ENCODE data around the gene ZCWPW1. TPM values are rescaled to one million over a fixed set of nuclear protein-coding genes. Genes with fewer than 3 reads are reported as not detected.
"Not testable (repeated sequence)": the region's sequence is repeated elsewhere in the genome, so short reads cannot be mapped to it uniquely, and the experiment has no call there.

ZCWPW1 gene
- polyA plus RNA-seq, 3 donors = 5.4 to 6.5 (median 5.4) TPM

DNA sequence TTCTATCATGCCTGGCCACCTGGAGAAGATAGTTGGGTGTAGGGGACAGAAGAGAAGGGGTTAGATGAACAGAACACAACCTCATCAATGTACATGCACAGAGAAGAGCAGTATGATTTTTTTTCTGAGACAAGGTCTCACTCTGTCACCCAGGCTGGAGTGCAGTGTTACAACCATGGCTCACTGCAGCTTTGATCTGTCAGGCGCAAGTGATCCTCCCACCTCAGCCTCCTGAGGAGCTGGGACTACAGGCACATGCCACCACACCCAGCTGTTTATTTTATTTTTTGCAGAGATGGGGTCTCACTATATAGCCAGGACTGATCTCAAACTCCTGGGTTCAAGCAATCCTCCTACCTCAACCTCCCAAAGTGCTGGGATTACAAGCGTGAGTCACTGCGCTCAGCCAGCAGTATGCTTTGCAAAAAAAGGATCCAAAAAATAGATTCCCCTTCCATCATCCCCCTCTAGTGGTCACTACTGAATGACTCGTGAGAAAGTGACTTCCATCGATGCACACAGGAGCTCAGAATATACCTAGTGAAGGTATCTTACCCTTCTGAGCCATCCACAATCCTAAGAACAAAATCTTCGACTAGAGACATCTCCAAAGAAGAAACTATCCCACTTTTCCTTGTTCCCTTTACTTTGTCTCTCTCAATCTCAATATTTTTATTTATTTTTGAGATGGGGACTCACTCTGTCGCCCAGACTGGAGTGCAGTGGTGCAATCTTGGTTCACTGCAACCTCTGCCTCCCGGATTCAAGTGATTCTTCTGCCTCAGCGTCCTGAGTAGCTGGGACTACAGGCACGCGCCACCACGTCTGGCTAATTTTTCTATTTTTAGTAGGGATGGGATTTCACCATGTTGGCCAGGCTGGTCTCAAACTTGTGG is 21.0 kb downstream of the ZCWPW1 start:
- peak in 2 of 3 donors; percentile 50 to 55 for DNase-seq (ENCODE audit: low read depth in 3 of 3, low spot score in 2 of 3)

DNA sequence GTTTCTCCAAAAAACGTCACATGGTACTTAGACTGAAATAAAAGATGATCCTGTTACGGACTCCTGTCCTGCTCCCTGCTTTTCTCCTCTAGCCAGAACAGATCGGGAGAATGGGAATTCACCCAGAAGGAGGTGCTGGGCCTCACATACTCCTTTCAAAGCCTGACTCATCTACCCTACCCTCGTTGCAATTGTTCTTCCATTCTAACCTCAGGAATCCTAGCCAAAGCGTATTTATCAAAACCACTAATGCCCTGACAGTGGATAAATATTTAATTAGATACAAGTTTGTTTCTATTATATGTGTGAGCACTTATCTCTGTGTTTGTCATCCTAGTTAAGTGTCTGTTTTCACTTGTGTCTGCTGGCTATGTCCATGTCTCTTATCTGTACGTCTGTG is 21.7 kb downstream of the ZCWPW1 start:
- DNase-seq (ENCODE audit: low read depth in 3 of 3, low spot score in 2 of 3) = no peak

DNA sequence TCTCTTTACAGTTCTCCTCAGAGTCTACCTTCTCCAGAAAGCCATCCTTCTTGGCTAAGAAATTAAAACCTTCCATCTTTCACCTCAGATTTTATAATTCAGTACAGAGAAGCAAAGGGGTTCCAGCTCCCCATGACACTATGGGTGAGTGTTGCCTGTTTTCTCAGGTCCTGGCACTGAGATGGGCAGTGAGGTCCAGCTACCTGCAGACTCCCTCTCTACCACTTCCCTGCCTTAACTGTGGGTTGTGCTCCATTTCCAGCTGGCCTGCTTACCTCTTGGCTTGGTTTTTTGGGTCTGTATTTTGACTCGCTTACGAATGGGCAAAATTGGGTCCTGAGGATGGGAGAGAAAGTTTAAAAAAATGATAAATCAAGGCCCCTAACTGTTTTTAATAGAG is 26.3 kb downstream of the ZCWPW1 start:
- no peak for DNase-seq (ENCODE audit: low read depth in 3 of 3, low spot score in 2 of 3)

DNA sequence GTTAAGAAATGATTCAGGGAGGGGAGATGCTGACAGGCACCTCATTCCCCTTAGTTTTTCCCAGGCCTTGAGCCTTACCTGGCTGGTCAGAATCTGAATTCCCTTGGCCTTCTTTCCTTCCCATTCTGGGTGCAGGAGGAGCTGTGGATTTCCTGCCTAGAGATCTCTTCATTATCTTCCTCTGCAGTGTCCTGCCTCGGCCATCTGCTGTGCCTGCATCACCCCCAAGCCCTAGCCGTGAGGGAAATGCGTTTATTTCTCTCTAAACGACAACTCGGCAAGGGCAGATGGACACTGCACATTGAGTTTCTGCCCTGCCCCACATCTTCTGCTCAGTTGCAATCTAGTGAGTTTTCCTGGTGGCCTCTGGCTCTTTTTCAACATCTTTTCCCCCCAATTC is 26.7 kb downstream of the ZCWPW1 start:
- no peak for DNase-seq (ENCODE audit: low read depth in 3 of 3, low spot score in 2 of 3)

DNA sequence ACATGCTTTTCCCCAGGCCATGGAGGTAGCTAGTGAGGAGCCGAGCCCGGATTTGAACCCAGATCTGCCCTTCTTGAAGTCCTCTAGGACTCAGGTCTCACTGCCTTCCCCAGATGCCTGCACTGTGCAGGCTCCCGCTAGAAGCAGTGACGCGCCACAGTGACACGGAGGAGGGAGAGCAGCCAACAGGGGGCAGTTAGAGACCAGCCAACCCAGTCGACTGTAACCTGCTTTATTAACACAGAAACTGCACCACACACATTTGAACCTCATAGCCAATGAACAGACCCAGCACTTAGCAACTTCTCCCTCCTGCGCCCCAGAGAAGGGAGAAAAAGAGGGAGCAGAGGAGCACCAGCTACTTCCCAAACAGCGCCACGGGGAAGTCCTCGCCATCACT is 27.8 kb downstream of the ZCWPW1 start:
- DNase-seq (ENCODE audit: low read depth in 3 of 3, low spot score in 2 of 3) = no peak

DNA sequence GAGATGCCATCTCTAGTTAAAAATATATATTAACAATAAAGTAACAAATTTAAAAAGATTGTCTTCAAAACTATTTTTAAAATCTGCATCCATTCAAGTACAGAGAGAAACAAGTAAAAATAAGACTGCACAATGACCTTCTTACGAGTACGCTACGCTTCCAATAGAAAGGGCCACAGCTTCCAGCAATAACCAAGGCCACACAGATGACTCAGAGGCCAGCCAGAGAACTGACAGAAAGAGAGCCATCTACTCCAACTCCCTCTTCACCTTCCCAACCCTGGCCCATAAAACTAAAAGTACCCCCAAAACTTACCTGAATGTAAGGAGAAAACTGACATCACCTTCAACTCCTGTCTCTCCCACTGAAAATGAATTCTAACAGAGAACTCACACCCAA is 28.5 kb downstream of the ZCWPW1 start:
- no peak for DNase-seq (ENCODE audit: low read depth in 3 of 3, low spot score in 2 of 3)

DNA sequence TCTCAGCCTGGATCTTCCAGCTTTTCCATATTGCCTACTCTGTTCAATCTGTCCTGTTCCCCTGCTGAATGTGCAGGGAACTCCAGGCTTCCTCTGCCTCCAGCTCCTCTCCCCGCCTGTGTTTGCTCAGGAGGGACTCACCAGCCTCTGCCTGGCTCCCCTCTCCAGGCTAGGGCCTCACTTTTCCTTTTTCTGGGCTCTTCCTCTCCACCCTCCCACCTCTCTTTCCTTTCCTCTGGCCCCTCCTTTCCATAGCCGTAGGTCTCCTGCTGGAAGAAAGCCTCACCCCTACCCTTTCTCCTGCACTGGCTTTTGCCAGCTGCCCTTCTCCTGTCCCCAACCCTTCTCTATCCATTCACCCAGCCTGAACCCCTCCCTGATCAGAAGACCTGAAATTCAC is 30.3 kb downstream of the ZCWPW1 start:
- no peak for DNase-seq (ENCODE audit: low read depth in 3 of 3, low spot score in 2 of 3)

DNA sequence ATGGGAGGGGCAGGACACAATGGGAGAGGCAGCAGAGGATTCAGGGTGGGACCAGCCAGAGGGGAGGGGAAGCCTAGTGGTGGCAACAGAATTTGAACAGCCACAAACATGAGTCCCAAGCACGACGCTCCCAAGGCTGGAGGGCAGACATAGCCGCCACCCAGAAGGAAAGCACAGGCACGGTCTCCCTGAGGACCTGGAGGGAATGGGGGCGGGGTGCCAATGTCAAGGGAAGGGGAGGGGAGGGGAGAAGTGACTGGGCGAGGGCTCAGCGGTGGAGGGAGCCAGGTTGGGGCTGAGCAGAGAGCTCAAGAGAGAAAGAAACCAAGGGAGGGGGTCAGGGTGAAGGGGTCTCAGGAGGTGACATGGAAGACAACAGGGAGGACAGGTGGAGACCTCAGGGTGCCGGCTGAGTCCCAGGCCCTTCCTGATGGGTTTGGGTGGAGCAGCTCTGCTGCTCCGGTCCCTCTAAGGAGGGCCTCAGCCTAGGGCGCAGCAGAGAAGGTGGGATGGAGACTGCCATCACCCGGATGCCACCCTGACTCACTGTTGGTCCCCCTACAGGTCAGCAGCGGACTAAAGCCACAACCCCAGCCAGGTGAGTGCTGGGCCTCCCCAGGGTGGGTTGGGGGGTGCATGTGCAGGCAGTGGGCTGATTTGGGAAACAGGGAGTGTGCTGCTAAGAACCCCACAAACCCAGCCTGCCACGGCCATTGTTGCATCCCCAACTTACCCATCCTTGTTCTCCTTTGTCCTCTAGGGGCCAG is 31.0 kb downstream of the ZCWPW1 start:
- DNase-seq (ENCODE audit: low read depth in 3 of 3, low spot score in 2 of 3) = no peak

DNA sequence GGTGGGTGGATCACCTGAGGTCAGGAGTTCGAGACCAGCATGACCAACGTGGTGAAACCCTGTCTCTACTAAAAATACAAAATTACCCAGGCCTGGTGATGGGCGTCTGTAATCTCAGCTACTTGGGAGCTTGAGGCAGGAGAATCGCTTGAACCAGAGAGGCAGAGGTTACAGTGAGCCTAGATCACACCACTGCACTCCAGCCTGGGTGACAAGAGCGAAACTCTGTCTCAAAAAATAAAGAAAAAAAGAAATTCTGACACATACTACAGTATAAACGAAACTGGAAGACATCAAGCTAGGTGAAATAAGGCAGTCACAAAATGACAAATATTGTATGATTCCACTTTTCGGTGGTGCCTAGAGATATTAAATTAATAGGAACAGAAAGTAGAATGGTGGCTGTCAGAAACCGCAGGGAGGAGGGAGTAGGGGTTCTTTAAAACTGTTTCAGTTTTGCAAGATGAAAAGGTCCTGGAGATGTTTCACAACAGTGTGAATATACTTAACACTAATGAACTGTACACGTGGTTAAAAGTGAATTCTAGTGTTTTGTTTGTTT is 32.0 kb downstream of the ZCWPW1 start:
- no peak for DNase-seq (ENCODE audit: low read depth in 3 of 3, low spot score in 2 of 3)

DNA sequence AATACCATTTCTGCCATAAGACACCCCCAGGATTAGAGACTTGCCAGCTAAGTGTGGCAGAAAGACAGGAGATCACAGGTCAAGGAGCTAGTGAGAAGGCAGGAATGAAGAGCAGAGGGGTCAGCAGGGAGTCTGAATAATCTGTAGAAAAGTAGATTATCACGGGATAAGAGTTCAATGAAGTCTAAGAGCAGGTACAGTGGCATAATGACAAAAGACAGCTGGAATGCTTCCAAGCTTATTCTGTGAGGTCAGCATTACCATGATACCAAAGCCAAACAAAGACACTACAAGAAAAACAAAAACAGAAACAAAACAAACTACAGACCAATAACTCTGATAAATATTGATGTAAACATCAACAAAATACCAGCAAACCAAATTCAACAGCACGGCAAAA is 34.4 kb downstream of the ZCWPW1 start:
- no peak for DNase-seq (ENCODE audit: low read depth in 3 of 3, low spot score in 2 of 3)

DNA sequence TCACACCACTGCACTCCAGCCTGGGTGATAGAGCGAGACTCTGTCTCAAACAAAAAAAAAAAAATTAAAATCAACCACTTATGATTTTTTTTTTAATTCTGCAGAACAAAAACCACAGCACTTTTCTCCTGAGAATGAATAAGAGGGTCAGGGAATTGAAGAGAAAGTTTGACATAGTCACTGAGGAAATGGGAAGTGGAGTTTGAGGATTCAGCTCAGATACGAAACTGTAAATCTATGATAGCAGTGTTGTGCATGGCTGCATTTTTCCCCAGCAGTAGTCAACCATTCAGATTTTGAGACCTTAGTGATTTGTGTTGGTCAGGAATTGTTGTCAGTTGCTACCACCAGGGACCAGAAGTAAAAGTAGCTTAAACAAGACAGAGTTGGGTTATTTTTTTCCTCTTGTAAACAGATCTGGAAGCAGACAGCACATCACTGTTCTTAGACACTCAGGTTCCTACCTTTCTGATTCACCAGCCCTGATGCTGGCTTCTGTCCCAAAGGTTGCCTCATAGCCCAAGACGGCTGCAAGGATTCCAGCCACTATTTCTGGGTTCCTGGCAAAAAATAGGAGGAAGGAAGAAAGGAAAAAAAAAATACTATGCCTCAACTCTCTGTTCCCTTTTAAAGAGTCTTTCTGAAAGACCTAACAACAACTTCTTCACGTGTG is 35.1 kb downstream of the ZCWPW1 start:
- DNase-seq (ENCODE audit: low read depth in 3 of 3, low spot score in 2 of 3) = no peak

DNA sequence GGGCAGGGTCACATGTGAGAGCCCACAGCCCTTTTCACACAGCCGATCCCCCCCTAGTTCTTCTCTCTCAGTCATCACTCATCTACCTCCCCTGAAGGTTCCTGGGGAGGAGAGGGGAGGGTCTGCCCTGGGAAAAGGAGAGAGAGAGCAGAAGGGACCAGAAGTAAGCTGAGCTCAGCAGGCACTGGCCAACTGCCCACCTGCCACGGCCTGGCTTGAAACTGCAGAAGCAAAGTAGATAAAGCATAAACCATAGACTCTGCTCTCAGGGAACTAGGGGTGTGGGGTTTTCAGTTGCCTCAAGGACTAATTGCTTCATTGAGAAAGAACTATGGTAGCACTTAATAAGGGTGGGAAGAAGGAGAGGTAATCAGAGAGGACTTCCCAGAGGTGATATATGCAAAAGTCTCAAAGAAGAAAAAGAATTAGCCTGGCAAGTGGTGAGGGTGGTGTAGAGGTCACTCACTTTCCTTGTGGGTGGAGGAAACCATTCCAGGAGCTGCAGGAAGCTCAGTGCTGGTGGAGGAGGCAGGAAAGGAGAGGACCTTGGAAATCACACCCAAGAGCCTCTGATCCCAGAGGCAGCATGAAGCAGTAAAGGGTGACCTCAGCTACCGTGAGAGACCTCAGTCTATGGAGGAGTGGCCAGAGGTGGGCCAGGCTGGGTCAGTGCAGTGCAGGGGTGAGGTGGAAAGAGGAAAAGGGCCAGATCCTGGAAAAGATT is 38.1 kb downstream of the ZCWPW1 start:
- no peak for DNase-seq (ENCODE audit: low read depth in 3 of 3, low spot score in 2 of 3)

DNA sequence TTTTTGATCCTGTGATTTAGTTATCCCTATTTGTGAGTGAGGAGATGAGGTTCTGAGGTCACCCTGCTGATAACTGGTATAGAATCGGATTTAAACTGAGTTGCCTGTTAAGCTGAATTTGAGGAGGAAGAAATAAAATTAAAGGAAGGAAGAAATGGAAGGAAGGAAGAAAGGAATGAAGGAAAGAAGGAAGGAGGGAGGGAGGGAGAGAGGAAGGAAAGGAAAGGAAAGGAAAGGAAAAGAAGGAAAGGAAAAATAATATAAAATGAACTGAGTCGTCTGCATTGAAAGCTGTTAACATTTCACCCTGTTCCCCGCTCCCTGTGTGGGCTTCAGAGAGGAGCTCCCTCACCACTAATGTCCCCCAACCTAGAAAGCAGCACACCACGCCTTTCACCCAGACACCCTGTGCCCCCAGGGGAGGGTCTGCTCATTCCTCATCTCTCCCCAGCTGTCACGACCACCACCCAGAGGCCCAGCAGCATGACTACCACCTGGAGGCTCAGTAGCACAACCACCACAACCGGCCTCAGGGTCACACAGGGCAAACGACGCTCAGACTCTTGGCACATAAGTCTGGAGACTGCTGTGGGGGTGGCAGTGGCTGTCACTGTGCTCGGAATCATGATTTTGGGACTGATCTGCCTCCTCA is 38.9 kb downstream of the ZCWPW1 start:
- DNase-seq (ENCODE audit: low read depth in 3 of 3, low spot score in 2 of 3) = no peak

DNA sequence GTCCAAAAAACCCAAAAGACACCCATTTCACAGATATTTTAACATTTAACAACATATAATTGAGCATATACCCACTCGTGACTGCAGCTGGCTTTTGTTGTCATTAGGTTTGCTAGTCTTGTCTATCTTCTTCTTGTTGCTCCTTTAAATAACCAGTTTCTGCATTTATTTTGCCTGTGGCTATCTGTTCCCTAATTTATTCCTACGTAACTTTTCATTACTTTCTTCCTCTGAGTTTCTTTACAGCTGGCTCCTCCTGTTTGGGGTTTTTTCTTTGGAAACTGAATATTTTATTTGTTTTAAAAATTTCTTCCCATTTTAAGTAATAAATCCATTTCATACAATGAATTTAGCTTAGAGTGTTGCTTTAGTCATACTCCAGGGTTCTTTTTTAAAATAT is 40.8 kb downstream of the ZCWPW1 start:
- DNase-seq (ENCODE audit: low read depth in 3 of 3, low spot score in 2 of 3) = no peak

DNA sequence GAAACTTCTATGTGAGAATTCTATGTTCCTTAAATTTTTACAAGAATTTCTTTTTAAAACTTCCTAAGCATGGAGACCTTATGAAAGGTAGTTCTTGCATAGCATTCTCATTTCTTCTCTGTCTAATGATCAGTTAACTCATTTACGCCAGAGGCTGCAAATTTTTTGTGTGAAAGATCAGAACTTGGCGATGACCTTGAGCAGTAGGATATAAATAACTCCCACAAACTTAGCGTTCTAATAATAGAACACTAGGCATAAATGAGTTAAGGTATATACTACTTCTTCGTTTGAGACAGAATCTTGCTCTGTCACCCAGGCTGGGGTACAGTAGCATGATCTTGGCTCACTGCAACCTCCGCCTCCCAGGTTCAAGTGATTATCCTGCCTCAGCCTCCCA is 41.6 kb downstream of the ZCWPW1 start:
- no peak for DNase-seq (ENCODE audit: low read depth in 3 of 3, low spot score in 2 of 3)

DNA sequence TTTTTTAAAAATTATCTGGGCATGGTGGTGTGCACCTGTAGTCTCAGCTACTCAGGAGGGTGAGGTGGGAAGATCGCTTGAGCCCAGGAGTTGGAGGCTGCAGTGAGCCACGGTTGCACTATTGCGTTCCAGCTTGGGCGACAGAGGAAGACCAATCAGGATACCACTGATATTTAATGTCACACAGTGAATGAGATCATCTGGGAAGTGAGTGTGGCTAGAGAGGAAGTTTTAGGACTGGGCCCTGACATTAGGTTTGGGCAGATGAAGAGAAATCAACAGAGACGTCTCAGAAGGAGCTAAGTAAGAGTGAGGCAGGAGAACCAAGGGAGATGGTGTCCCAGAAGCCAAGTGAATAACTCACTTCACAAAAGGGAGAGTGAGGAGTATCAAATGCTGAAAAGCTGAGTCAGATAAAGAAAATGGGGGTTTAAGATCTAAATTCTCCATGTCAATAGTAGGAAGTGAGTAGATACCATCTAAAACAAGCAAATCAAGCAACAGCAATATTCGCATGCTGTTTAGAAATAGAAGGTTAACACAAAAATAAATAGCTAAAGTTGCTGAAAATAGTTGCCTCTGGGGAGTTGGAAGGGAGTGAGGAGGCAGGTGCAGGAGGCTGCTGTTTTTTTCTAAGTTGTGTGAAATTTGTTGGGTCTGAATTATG is 43.7 kb downstream of the ZCWPW1 start:
- no peak for DNase-seq (ENCODE audit: low read depth in 3 of 3, low spot score in 2 of 3)

DNA sequence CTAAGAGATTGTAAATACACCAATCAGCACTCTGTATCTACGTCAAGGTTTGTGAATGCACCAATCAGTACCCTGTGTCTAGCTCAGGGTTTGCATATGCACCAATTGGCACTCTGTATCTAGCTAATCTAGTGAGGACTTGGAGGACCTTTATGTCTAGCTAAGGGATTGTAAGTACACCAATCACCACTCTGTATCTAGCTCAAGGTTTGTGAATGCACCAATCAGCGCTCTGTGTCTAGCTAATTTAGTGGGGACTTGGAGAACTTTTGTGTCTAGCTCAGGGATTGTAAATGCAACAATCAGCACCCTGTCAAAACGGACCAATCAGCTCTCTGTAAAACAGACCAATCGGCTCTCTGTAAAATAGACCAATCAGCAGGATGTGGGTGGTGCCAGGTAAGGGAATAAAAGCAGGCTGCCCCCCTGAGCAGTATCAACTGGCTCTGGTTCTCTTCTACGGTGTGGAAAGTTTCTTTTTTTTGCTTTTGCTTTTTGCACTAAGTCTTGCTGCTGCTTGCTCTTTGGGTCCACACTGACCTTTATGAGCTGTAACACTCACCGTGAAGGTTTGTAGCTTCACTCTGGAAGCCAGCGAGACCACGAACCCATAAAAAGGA is 46.2 kb downstream of the ZCWPW1 start:
- DNase-seq (ENCODE audit: low read depth in 3 of 3, low spot score in 2 of 3) = not testable (repeated sequence)

DNA sequence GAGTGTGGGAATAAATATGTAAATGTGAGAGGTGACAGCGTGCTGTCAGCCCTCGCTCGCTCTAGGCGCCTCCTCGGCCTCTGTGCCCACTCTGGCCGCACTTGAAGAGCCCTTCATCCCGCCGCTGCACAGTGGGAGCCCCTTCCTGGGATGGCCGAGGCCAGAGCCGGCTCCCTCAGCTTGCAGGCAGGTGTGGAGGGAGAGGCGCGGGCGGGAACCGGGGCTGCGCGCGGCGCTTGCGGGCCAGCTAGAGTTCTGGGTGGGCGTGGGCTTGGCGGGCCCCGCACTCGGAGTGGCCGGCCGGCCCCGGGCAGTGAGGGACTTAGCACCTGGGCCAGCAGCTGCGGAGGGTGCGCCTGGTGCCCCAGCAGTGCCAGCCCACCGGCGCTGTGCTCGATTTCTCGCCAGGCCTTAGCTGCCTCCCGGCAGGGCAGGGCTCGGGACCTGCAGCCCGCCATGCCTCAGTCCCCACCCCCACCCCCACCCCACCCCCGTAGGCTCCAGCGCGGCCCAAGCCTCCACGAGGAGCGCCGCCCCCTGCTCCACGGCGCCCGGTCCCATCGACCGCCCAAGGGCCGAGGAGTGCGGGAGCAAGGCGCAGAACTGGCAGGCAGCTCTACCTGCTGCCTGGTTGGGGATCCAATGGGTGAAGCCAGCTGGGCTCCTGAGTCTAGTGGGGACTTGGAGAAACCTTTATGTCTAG is 46.8 kb downstream of the ZCWPW1 start:
- DNase-seq (ENCODE audit: low read depth in 3 of 3, low spot score in 2 of 3) = not testable (repeated sequence)
